A673 (cell line): ENCODE results near the gene PALMD. TPM values are rescaled to one million over a fixed set of nuclear protein-coding genes. Genes with fewer than 3 reads are reported as not detected.

ENCODE experiments used
- BruUV-seq: library from RNA; stranded (reverse); fragments of 400-500 nt; replicated peaks from 2 replicates; lab custom pipeline; 2021; lab: Mats Ljungman, UMichigan
- CTCF ChIA-PET: fragments of 300-600 bp; sonication (Branson Sonifier 250); formaldehyde crosslinking; loops from one replicate; lab custom pipeline; 2022; ENCODE audit warnings: antibody characterized with exemption; lab: Charles Lee
- POLR2A ChIA-PET: fragments of 300-600 bp; sonication (Branson Sonifier 250); formaldehyde crosslinking; loops from one replicate; lab custom pipeline; 2022; ENCODE audit warnings: antibody characterized with exemption; ENCODE audit not compliant: low non-redundant PET; lab: Charles Lee
- DNase-seq: peaks from one replicate; pipeline ENCODE4 v3.0.0-alpha.2; 2015; ENCODE audit warnings: low spot score
- H3K27ac ChIP-seq: fragments of 200-600 bp; sonication (generic); 2 replicates; pipeline ENCODE4 v1.5.1; 2016; ENCODE audit warnings: mixed run types, low read depth, mild to moderate bottlenecking, mixed read lengths, antibody characterized with exemption, low read length; ENCODE audit not compliant: poor library complexity, severe bottlenecking
- H3K27me3 ChIP-seq: fragments of 200-600 bp; sonication (generic); replicated peaks from 2 replicates; pipeline ENCODE4 v1.6.1; 2017; ENCODE audit warnings: mixed run types, low read depth, mild to moderate bottlenecking, mixed read lengths, antibody characterized with exemption, low read length; ENCODE audit not compliant: insufficient read depth, poor library complexity
- H3K36me3 ChIP-seq: fragments of 200-600 bp; sonication (generic); 2 replicates; pipeline ENCODE4 v1.6.1; 2016; ENCODE audit warnings: mixed run types, mild to moderate bottlenecking, mixed read lengths, antibody characterized with exemption, low read length; ENCODE audit not compliant: insufficient read depth, poor library complexity, severe bottlenecking
- H3K4me1 ChIP-seq: fragments of 200-600 bp; sonication (generic); 2 replicates; pipeline ENCODE4 v1.6.1; 2017; ENCODE audit warnings: mixed run types, mild to moderate bottlenecking, mixed read lengths, antibody characterized with exemption, low read length; ENCODE audit not compliant: insufficient read depth, poor library complexity, severe bottlenecking
- H3K4me3 ChIP-seq: fragments of 200-600 bp; sonication (generic); 2 replicates; pipeline ENCODE4 v1.5.1; 2016; ENCODE audit warnings: low read depth, mixed run types, mild to moderate bottlenecking, mixed read lengths, low read length; ENCODE audit not compliant: poor library complexity, severe bottlenecking
- H3K9me3 ChIP-seq: fragments of 200-600 bp; sonication (generic); 2 replicates; pipeline ENCODE4 v1.6.1; 2016; ENCODE audit warnings: mixed run types, low read depth, mild to moderate bottlenecking, mixed read lengths, antibody characterized with exemption, low read length; ENCODE audit not compliant: poor library complexity, severe bottlenecking
- CTCF ChIP-seq: fragments of 300-800, 200-600 bp; sonication (generic); conservative IDR thresholded peaks from 2 replicates; pipeline ENCODE4 v1.5.1; 2017; ENCODE audit warnings: low read depth, mild to moderate bottlenecking, antibody characterized with exemption, low read length, moderate library complexity, mixed read lengths
- EZH2 ChIP-seq: fragments of 200-600 bp; sonication (generic); IDR thresholded peaks from 2 replicates; pipeline ENCODE4 v1.6.1; 2017; ENCODE audit warnings: borderline replicate concordance, low read depth, mild to moderate bottlenecking, mixed read lengths, antibody characterized with exemption, low read length; ENCODE audit not compliant: poor library complexity, severe bottlenecking
- intact Hi-C: fragments of 100-400 bp; cut with micrococcal nuclease; formaldehyde crosslinking; loops from one replicate; pipeline ENCODE4 v1.10.0; 2022; ENCODE audit not compliant: unreplicated experiment
- total RNA-seq: library from RNA; stranded (reverse); gene quantifications from 2 replicates; pipeline ENCODE4 v1.2.3, GENCODE V29; 2021

Gene PALMD
- total RNA-seq, 1 experiment from 2014 or later, result not detected

GRCh38 chr1:99650030-99650429, 4.1 kb downstream of the PALMD start:
- Histone ChIP-seq H3K9me3 (no peaks in the 10 kb centered on the region), H3K27me3 (no peaks in the 10 kb centered on the region), H3K4me3 (no peak overlapping the region), H3K36me3 (no peaks in the 10 kb centered on the region), H3K4me1 (no peaks in the 10 kb centered on the region), H3K27ac (no peak overlapping the region)
- ChIA-PET CTCF (no interaction called here), POLR2A (no interaction called here)
- BruUV-seq, result no TSS peak
- TF ChIP-seq EZH2, result no peak
- no peak for TF ChIP-seq CTCF
- no peak for DNase-seq
- intact Hi-C loops, result no loop called here

GRCh38 chr1:99650773-99651437, 5.0 kb downstream of the PALMD start:
- BruUV-seq, result no TSS peak
- H3K27ac ChIP-seq, result no peak overlapping the region
- intact Hi-C loops, result no loop called here
- H3K27me3 ChIP-seq, result no peaks in the 10 kb centered on the region
- no peak for TF ChIP-seq CTCF
- H3K4me3 ChIP-seq, result no peak overlapping the region
- no peaks in the 10 kb centered on the region for H3K36me3 ChIP-seq
- no peaks in the 10 kb centered on the region for H3K9me3 ChIP-seq
- no peak for DNase-seq
- ChIA-PET POLR2A (no interaction called here), CTCF (no interaction called here)
- H3K4me1 ChIP-seq, result no peaks in the 10 kb centered on the region

- no TSS peak for BruUV-seq
- H3K9me3 ChIP-seq, result no peaks in the 10 kb centered on the region
- POLR2A ChIA-PET, result no interaction called here
- H3K4me1 ChIP-seq, result no peaks in the 10 kb centered on the region
- H3K27ac ChIP-seq, result no peak overlapping the region
- no peak overlapping the region for H3K4me3 ChIP-seq
- no peaks in the 10 kb centered on the region for H3K36me3 ChIP-seq
- CTCF ChIA-PET, result no interaction called here
- DNase-seq, result no peak
- intact Hi-C loops, result no loop called here
- TF ChIP-seq CTCF, result no peak
- TF ChIP-seq EZH2, result no peak
- no peaks in the 10 kb centered on the region for H3K27me3 ChIP-seq
Measured at GRCh38 chr1:99652881-99653281, 7.0 kb downstream of the PALMD start.
